HFF-Myc (cell line): ENCODE data around the gene PCYOX1L.

ENCODE experiments used
- DNase-seq: peaks from one replicate; pipeline ENCODE4 v3.0.0-alpha.2; 2011; ENCODE audit warnings: low read depth; ENCODE audit errors: extremely low read depth
- H3K4me3 ChIP-seq: replicated peaks from 2 replicates; pipeline ENCODE4 v1.5.1; 2011; ENCODE audit warnings: low read depth, mild to moderate bottlenecking, control low read depth, low read length
- TF ChIP-seq, protein P1 (sequence below): IDR thresholded peaks from 2 replicates; pipeline ENCODE4 v1.5.1; 2012; ENCODE audit warnings: mild to moderate bottlenecking, low read depth, low read length, control low read depth; ENCODE audit errors: missing control alignments

Gene PCYOX1L

DNA sequence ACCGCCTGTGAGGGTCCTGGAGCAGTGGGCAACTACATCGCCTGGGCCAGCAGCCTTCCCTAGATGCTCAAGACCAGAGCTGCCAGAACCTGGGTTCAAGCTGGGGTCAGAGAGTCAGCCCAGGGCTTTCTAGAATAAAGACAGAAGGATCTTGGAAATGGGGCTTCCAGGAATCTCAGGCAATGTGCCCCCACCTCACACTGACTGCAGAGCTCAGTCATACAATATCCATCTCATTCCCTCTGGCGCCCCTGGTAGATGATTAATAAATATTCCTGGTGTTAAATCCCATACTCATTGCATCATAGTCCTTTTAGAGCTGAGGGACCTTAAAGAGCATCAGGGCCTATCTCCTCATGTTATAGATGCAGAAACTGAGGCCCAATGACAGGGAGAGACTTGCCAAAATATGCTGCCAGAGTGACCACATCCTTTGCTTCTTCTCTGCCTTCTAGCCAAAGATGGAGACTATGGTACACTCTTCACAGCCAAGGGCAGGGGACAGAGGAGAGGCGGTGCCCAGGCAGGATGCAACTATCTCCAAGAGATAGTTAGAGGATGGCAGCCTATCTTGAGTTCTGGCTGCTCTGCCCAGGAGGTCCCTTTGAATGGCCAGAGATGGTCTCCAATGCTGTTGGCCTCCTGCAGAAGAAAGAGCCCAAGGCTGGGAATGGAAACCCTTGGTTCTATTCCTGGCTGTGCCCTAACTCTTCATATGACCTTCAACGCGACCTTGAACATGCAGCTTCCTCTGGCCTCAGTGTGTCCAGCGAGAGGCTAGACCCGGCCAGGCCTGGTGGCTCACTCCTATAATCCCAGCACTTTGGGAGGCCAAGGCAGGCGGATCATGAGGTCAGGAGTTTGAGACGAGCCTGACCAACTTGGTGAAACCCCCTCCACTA lies 57.5 kb downstream of the PCYOX1L start:
- DNase-seq = no peak
- no peak overlapping the region for H3K4me3 ChIP-seq
- TF ChIP-seq, protein P1, sequence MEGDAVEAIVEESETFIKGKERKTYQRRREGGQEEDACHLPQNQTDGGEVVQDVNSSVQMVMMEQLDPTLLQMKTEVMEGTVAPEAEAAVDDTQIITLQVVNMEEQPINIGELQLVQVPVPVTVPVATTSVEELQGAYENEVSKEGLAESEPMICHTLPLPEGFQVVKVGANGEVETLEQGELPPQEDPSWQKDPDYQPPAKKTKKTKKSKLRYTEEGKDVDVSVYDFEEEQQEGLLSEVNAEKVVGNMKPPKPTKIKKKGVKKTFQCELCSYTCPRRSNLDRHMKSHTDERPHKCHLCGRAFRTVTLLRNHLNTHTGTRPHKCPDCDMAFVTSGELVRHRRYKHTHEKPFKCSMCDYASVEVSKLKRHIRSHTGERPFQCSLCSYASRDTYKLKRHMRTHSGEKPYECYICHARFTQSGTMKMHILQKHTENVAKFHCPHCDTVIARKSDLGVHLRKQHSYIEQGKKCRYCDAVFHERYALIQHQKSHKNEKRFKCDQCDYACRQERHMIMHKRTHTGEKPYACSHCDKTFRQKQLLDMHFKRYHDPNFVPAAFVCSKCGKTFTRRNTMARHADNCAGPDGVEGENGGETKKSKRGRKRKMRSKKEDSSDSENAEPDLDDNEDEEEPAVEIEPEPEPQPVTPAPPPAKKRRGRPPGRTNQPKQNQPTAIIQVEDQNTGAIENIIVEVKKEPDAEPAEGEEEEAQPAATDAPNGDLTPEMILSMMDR = no peak

DNA sequence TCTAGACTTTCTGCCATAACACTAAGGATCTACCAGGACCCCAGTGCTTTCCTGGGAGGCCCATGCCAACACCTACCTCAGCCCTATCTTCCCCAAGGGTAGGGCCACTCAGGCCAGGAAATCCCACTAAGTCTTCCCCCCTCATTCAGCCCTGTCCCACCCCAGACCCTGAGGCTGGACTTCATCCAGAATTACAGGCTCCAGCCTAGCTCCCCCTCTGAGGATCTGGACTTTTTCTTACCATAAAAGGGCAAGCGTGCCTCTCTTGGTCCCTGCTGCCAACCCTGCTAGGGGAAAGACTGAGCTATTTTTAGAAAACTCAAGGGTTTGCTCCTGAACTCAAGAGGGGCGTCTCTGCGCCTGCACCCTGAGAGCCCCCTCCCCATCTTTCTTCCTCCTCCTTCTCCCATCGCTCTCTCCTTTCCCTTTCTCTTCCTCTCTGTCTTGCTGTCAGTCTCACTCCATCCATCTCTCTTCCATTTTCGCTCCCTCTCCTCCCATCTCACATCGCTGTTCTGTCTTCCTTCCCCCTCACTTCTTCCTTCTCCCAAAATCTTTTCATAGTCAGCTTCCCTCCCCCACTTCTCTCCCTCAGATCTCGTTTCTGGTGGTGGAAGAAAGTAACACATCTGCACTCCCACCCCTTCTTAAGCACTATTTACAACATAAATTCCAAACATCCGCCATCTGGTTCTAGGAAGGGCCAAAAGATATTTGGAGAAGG lies 59.3 kb downstream of the PCYOX1L start:
- peak; percentile 81 for DNase-seq
- TF ChIP-seq, protein P1 = no peak
- H3K4me3 ChIP-seq = no peak overlapping the region; the same call in 1 of the 2 replicates

DNA sequence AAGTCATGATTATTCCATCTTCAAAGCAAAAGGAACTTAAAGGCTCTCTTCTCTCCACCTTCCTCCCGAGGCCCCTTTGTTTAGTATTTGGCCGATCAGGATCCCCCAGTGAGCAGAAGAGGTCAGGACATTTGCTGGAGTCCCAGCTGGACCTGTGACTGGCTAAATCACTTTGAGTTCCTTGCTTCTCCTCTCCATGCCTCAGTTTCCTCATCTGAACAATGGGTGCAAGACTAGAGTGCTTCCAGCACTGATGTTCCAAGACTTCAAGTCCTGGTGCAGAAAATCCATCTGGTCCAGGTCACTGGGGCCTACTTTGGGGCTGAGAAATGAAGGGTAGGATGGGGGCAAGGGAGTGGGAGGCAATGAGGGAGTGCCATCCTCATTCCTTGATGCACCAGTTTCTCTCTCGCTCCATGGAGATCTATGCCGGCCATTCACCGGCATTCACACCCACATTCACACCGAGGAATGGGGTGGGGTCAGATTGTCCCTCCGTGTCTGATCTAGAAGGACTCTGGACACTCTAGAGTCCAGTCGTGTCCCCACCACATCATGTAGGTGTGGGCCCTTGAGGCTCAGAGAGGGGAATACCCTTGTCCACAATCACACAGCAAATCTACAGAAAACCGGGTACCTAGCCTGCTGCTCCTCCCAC lies 60.0 kb downstream of the PCYOX1L start:
- DNase-seq = no peak
- TF ChIP-seq, protein P1 = no peak
- no peak overlapping the region for H3K4me3 ChIP-seq

DNA sequence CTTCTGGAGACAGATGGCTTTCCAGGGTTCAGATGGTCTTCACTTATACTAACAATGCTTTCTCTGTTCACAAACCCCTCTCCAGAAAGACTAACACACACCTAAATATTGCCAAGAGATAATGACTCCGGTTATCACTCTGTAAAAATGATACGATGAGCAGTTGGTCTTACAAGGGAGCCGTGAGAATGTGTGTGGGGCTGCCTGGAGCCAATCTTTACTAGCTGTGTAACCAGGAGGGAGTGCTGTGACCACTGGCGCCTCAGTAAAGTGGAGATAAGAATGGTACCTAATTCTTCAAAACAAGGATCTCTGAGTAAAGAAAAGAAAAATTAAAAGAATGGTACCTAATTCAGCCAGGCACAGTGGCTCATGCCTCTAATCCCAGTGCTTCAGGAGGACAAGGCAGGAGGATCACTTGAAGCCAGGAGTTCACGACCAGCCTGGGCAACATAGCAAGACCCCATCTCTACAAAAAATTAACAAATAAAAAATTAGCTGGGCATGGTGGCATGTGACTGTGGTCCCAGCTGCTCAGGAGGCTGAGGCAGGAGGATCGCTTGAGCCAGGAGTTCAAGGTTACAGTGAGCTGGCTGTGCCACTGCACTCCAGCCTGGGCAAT lies 61.2 kb downstream of the PCYOX1L start:
- TF ChIP-seq, protein P1 = no peak
- DNase-seq = no peak
- H3K4me3 ChIP-seq = no peak overlapping the region
